IPS DF 6.9 (cell line): ENCODE data around the gene OPRL1.

ENCODE experiments used
- DNase-seq: peaks from one replicate; pipeline ENCODE4 v3.0.0-alpha.2; 2013; ENCODE audit warnings: low read depth, low spot score
- H3K27ac ChIP-seq: one replicate; pipeline ENCODE4 v1.5.1; 2013; ENCODE audit warnings: low read length, control low read depth
- H3K27me3 ChIP-seq: 2 replicates; pipeline ENCODE4 v1.6.1; 2013; ENCODE audit warnings: mild to moderate bottlenecking, low read length; ENCODE audit not compliant: control insufficient read depth, insufficient read depth
- H3K36me3 ChIP-seq: 2 replicates; pipeline ENCODE4 v1.6.1; 2013; ENCODE audit warnings: low read length; ENCODE audit not compliant: control insufficient read depth, insufficient read depth
- H3K4me1 ChIP-seq: 2 replicates; pipeline ENCODE4 v1.6.1; 2013; ENCODE audit warnings: low read length; ENCODE audit not compliant: control insufficient read depth, insufficient read depth
- H3K4me3 ChIP-seq: 2 replicates; pipeline ENCODE4 v1.5.1; 2013; ENCODE audit warnings: mild to moderate bottlenecking, low read length
- H3K9me3 ChIP-seq: 2 replicates; pipeline ENCODE4 v1.6.1; 2013; ENCODE audit warnings: low read length, inconsistent platforms; ENCODE audit not compliant: control insufficient read depth, insufficient read depth
- WGBS: extraction: QIAGEN DNeasy Blood & Tissue Kit; methylation state at CpG from one replicate; pipeline ENCODE4 v1.1.7; 2013; ENCODE audit warnings: mixed read lengths, missing lambda C conversion rate; ENCODE audit not compliant: insufficient read length, insufficient coverage; 5-methylcytosine and 5-hydroxymethylcytosine counted together

Gene OPRL1

GRCh38 chr20:64037199-64037497 lies 42.7 kb upstream of the OPRL1 start:
- WGBS, result no CpG with 5 or more reads among the region's 3 CpGs
- Histone ChIP-seq H3K27ac (no peak overlapping the region), H3K9me3 (no peaks in the 10 kb centered on the region), H3K27me3 (peaks cover 8% of the 10 kb centered on the region; the same call in 1 of the 2 replicates), H3K4me3 (no peak overlapping the region), H3K36me3 (peaks cover 5% of the 10 kb centered on the region; the same call in 1 of the 2 replicates), H3K4me1 (peaks cover 16% of the 10 kb centered on the region)
- no peak for DNase-seq

- no peaks in the 10 kb centered on the region for H3K9me3 ChIP-seq
- H3K27me3 ChIP-seq, result peaks cover 8% of the 10 kb centered on the region; the same call in 1 of the 2 replicates
- peaks cover 16% of the 10 kb centered on the region for H3K4me1 ChIP-seq
- no peak for DNase-seq
- peak overlapping the region; percentile 68; the same call in 1 of the 2 replicates for H3K4me3 ChIP-seq
- H3K27ac ChIP-seq, result no peak overlapping the region
- H3K36me3 ChIP-seq, result peaks cover 2% of the 10 kb centered on the region; the same call in 1 of the 2 replicates
- no CpG with 5 or more reads among the region's 36 CpGs for WGBS
Observed at GRCh38 chr20:64037498-64038213, 42.2 kb upstream of the OPRL1 start.

- no peak for DNase-seq
- Histone ChIP-seq H3K4me3 (peak overlapping the region; percentile 68; the same call in 1 of the 2 replicates), H3K27me3 (peaks cover 8% of the 10 kb centered on the region; the same call in 1 of the 2 replicates), H3K9me3 (no peaks in the 10 kb centered on the region), H3K27ac (no peak overlapping the region), H3K4me1 (peaks cover 16% of the 10 kb centered on the region), H3K36me3 (0 out of 2 replicates have a peak, but pooled peaks cover 2% of the 10 kb centered on the region)
- WGBS, result no CpG with 5 or more reads among the region's 30 CpGs
Observed at GRCh38 chr20:64038224-64038564, 41.7 kb upstream of the OPRL1 start.

GRCh38 chr20:64038565-64039292 lies 41.2 kb upstream of the OPRL1 start:
- H3K27me3 ChIP-seq, result peaks cover 8% of the 10 kb centered on the region; the same call in 1 of the 2 replicates
- H3K4me3 ChIP-seq, result peak overlapping the region; percentile 68
- H3K9me3 ChIP-seq, result no peaks in the 10 kb centered on the region
- peaks cover 16% of the 10 kb centered on the region for H3K4me1 ChIP-seq
- H3K36me3 ChIP-seq, result 0 out of 2 replicates have a peak, but pooled peaks cover 2% of the 10 kb centered on the region
- DNase-seq, result no peak
- no peak overlapping the region for H3K27ac ChIP-seq
- no CpG with 5 or more reads among the region's 91 CpGs for WGBS

GRCh38 chr20:64039293-64040160 lies 40.4 kb upstream of the OPRL1 start:
- peaks cover 8% of the 10 kb centered on the region; the same call in 1 of the 2 replicates for H3K27me3 ChIP-seq
- no peaks in the 10 kb centered on the region for H3K36me3 ChIP-seq
- H3K27ac ChIP-seq, result no peak overlapping the region
- WGBS, result no CpG with 5 or more reads among the region's 17 CpGs
- H3K9me3 ChIP-seq, result no peaks in the 10 kb centered on the region
- peaks cover 16% of the 10 kb centered on the region for H3K4me1 ChIP-seq
- H3K4me3 ChIP-seq, result peak overlapping the region; percentile 68; the same call in 1 of the 2 replicates
- no peak for DNase-seq

- peaks cover 8% of the 10 kb centered on the region; the same call in 1 of the 2 replicates for H3K27me3 ChIP-seq
- H3K4me3 ChIP-seq, result no peak overlapping the region
- peaks cover 22% of the 10 kb centered on the region for H3K4me1 ChIP-seq
- no CpG with 5 or more reads among the region's 12 CpGs for WGBS
- no peaks in the 10 kb centered on the region for H3K36me3 ChIP-seq
- no peaks in the 10 kb centered on the region for H3K9me3 ChIP-seq
- no peak overlapping the region for H3K27ac ChIP-seq
- no peak for DNase-seq
Observed at GRCh38 chr20:64040231-64041039, 39.4 kb upstream of the OPRL1 start.

- no CpG with 5 or more reads among the region's 15 CpGs for WGBS
- no peak overlapping the region for H3K4me3 ChIP-seq
- no peak for DNase-seq
Observed at GRCh38 chr20:64041040-64041780, 38.7 kb upstream of the OPRL1 start.

GRCh38 chr20:64041781-64042053 lies 38.2 kb upstream of the OPRL1 start:
- no peak overlapping the region for H3K27ac ChIP-seq
- DNase-seq, result no peak
- no peaks in the 10 kb centered on the region for H3K9me3 ChIP-seq
- H3K4me3 ChIP-seq, result no peak overlapping the region
- no CpG with 5 or more reads among the region's 11 CpGs for WGBS
- H3K4me1 ChIP-seq, result peaks cover 13% of the 10 kb centered on the region
- peaks cover 9% of the 10 kb centered on the region; the same call in 1 of the 2 replicates for H3K27me3 ChIP-seq
- H3K36me3 ChIP-seq, result no peaks in the 10 kb centered on the region

More at GRCh38 chr20:64041040-64041780, 38.7 kb upstream of the OPRL1 start:
- Histone ChIP-seq H3K27ac (no peak overlapping the region), H3K36me3 (no peaks in the 10 kb centered on the region), H3K27me3 (peaks cover 8% of the 10 kb centered on the region; the same call in 1 of the 2 replicates), H3K9me3 (no peaks in the 10 kb centered on the region), H3K4me1 (peaks cover 18% of the 10 kb centered on the region)

GRCh38 chr20:64042054-64042781 lies 37.7 kb upstream of the OPRL1 start:
- no CpG with 5 or more reads among the region's 55 CpGs for WGBS
- no peak for DNase-seq

More at GRCh38 chr20:64042054-64042781, 37.7 kb upstream of the OPRL1 start:
- H3K4me3 ChIP-seq, result peak overlapping the region; percentile 48; the same call in 1 of the 2 replicates
- no peaks in the 10 kb centered on the region for H3K36me3 ChIP-seq
- H3K9me3 ChIP-seq, result no peaks in the 10 kb centered on the region
- H3K27ac ChIP-seq, result no peak overlapping the region
- peaks cover 11% of the 10 kb centered on the region for H3K4me1 ChIP-seq
- peaks cover 14% of the 10 kb centered on the region for H3K27me3 ChIP-seq
